Sciatic nerve (tissue), 2 donors: ENCODE results near the gene ACOT11. TPM values are rescaled to one million over a fixed set of nuclear protein-coding genes. Genes with fewer than 3 reads are reported as not detected.

Source experiments
- ATAC-seq: fragments of 200-7000 bp; cut with Tn5 transposase; one replicate; pipeline ENCODE4 v1.9.1; 2020; ENCODE audit warnings: mild to moderate bottlenecking, moderate library complexity
- DNase-seq: peaks from one replicate; pipeline ENCODE4 v3.0.0-alpha.2; 2020; ENCODE audit warnings: low spot score
- intact Hi-C: fragments of 100-400 bp; cut with DNase I; formaldehyde crosslinking; loops from one replicate; pipeline ENCODE4 v1.14.2; 2022
- total RNA-seq: library from RNA; stranded (reverse); fragmentation: NEBNext Ultra II Directional; extraction: Animal tissue kit (Norgen Biotek cat#: 25700); gene quantifications from one replicate; pipeline ENCODE4 v1.2.1, GENCODE V29; 2021
- donor health status: DM: no; HTN: no; CAD: no.
- donor health status: DM: no; HTN: no; CAD: no.

Gene ACOT11
- total RNA-seq, 1 donor from 2014 or later: 11.9 TPM

GRCh38 chr1:54658164-54658913 is 110.3 kb downstream of the ACOT11 start:
- intact Hi-C loops: no loop called here
- DNase-seq (no peak), ATAC-seq (no peak)

Other genes starting within 250 kb of the ACOT11 start
- gene SSBP3, start 141.8 kb upstream of the ACOT11 start, total RNA-seq: 104 TPM
- not detected for gene FAM151A, start 75.3 kb downstream of the ACOT11 start, total RNA-seq
- 8.1 TPM for gene MROH7, start 93.6 kb downstream of the ACOT11 start, total RNA-seq
- gene TTC4, start 167.6 kb downstream of the ACOT11 start, total RNA-seq: 16.9 TPM
- gene PARS2, start 216.3 kb downstream of the ACOT11 start, total RNA-seq: 3.6 TPM